Epithelial cell of proximal tubule (primary cell): ENCODE measurements around the gene ZNF672. TPM values are rescaled to one million over a fixed set of nuclear protein-coding genes. Genes with fewer than 3 reads are reported as not detected.

ENCODE experiments used
- DNase-seq: peaks from one replicate; pipeline ENCODE4 v3.0.0-alpha.2; 2011; ENCODE audit warnings: low read depth
- H3K4me3 ChIP-seq: 2 replicates; pipeline ENCODE4 v1.5.1; 2011; ENCODE audit warnings: low read depth, mild to moderate bottlenecking, low read length
- CTCF ChIP-seq: conservative IDR thresholded peaks from 2 replicates; pipeline ENCODE4 v1.5.1; 2012; ENCODE audit warnings: low read depth, mild to moderate bottlenecking, low read length
- total RNA-seq: library from RNA; depleted of rRNA; stranded (reverse); fragments of >200 nt; gene quantifications from 2 replicates; pipeline ENCODE4 v1.2.3, GENCODE V29; 2015

Gene ZNF672
- total RNA-seq, 1 donor from 2014 or later: 32.6 TPM

GRCh38 chr1:248844526-248844925 is 6.5 kb downstream of the ZNF672 start:
- no peak for TF ChIP-seq CTCF
- no peak overlapping the region for H3K4me3 ChIP-seq
- no peak for DNase-seq

- no peak for TF ChIP-seq CTCF
Observed at GRCh38 chr1:248847181-248847955, 9.3 kb downstream of the ZNF672 start.

GRCh38 chr1:248847956-248848561 is 10.0 kb downstream of the ZNF672 start:
- DNase-seq: no peak
- TF ChIP-seq CTCF: no peak
- H3K4me3 ChIP-seq: no peak overlapping the region

More at GRCh38 chr1:248847181-248847955, 9.3 kb downstream of the ZNF672 start:
- H3K4me3 ChIP-seq: no peak overlapping the region
- no peak for DNase-seq

GRCh38 chr1:248848602-248849001 is 10.6 kb downstream of the ZNF672 start:
- H3K4me3 ChIP-seq: no peak overlapping the region
- DNase-seq: no peak
- no peak for TF ChIP-seq CTCF

- no peak for DNase-seq
- no peak overlapping the region for H3K4me3 ChIP-seq
- TF ChIP-seq CTCF: no peak
Observed at GRCh38 chr1:248849152-248849551, 11.1 kb downstream of the ZNF672 start.

- no peak for TF ChIP-seq CTCF
- DNase-seq: no peak
- H3K4me3 ChIP-seq: no peak overlapping the region
Observed at GRCh38 chr1:248849637-248850036, 11.6 kb downstream of the ZNF672 start.
